GM12872 (cell line): ENCODE data around the gene COL11A2.

Source experiments
- CTCF ChIP-seq: IDR thresholded peaks from 3 replicates; pipeline ENCODE4 v1.5.1; 2011; ENCODE audit warnings: low read depth, mild to moderate bottlenecking, low read length, moderate library complexity; ENCODE audit not compliant: insufficient read depth

COL11A2 gene

GRCh38 chr6:33161354-33162331, 30.6 kb downstream of the COL11A2 start:
- TF ChIP-seq CTCF, result peak; percentile 94

GRCh38 chr6:33160728-33161344, 31.4 kb downstream of the COL11A2 start:
- TF ChIP-seq CTCF, result no peak

GRCh38 chr6:33160096-33160495, 32.2 kb downstream of the COL11A2 start:
- TF ChIP-seq CTCF, result no peak

- TF ChIP-seq CTCF, result no peak
These were observed 35.3 kb downstream of the COL11A2 start for GRCh38 chr6:33156964-33157363.

- no peak for TF ChIP-seq CTCF
These were observed 35.7 kb downstream of the COL11A2 start for GRCh38 chr6:33156561-33156960.

GRCh38 chr6:33154349-33154748, 37.9 kb downstream of the COL11A2 start:
- no peak for TF ChIP-seq CTCF

GRCh38 chr6:33151050-33151449, 41.2 kb downstream of the COL11A2 start:
- TF ChIP-seq CTCF, result no peak
